Mucosa of stomach (tissue), 1 donor: ENCODE results near the gene STK39.
A peak's percentile ranks its signal among the peaks of the same experiment; 100 is the strongest.

Experiments
- H3K27me3 ChIP-seq: one replicate; pipeline ENCODE4 v1.7.0; 2013; ENCODE audit warnings: mild to moderate bottlenecking, low read length; ENCODE audit not compliant: control insufficient read depth, insufficient read depth
- H3K36me3 ChIP-seq: one replicate; pipeline ENCODE4 v1.7.0; 2013; ENCODE audit warnings: low read length; ENCODE audit not compliant: control insufficient read depth, insufficient read depth
- H3K4me1 ChIP-seq: one replicate; pipeline ENCODE4 v1.7.0; 2013; ENCODE audit warnings: mild to moderate bottlenecking, low read length; ENCODE audit not compliant: control insufficient read depth, insufficient read depth
- H3K4me3 ChIP-seq: one replicate; pipeline ENCODE4 v1.7.0; 2013; ENCODE audit warnings: low read length
- H3K9ac ChIP-seq: one replicate; pipeline ENCODE4 v1.7.0; 2013; ENCODE audit warnings: mild to moderate bottlenecking, low read length, moderate library complexity
- H3K9me3 ChIP-seq: one replicate; pipeline ENCODE4 v1.7.0; 2013; ENCODE audit warnings: mild to moderate bottlenecking, low read length, moderate library complexity; ENCODE audit not compliant: control insufficient read depth
- donor health status: Pancreatic carcinoma.

The STK39 gene

GRCh38 chr2:168200930-168201583 lies 46.3 kb downstream of the STK39 start:
- no peak overlapping the region for H3K4me3 ChIP-seq
- peaks cover 71% of the 10 kb centered on the region for H3K4me1 ChIP-seq
- H3K27me3 ChIP-seq: no peaks in the 10 kb centered on the region
- H3K9me3 ChIP-seq: no peaks in the 10 kb centered on the region
- no peaks in the 10 kb centered on the region for H3K36me3 ChIP-seq
- no peak overlapping the region for H3K9ac ChIP-seq

GRCh38 chr2:168198476-168199207 lies 48.8 kb downstream of the STK39 start:
- Histone ChIP-seq H3K9ac (no peak overlapping the region), H3K4me3 (no peak overlapping the region), H3K9me3 (no peaks in the 10 kb centered on the region), H3K36me3 (no peaks in the 10 kb centered on the region), H3K27me3 (no peaks in the 10 kb centered on the region), H3K4me1 (peaks cover 75% of the 10 kb centered on the region)

GRCh38 chr2:168196764-168197180 lies 50.6 kb downstream of the STK39 start:
- Histone ChIP-seq H3K36me3 (no peaks in the 10 kb centered on the region), H3K4me1 (peaks cover 78% of the 10 kb centered on the region), H3K4me3 (no peak overlapping the region), H3K9me3 (no peaks in the 10 kb centered on the region), H3K9ac (peak overlapping the region; percentile 58), H3K27me3 (no peaks in the 10 kb centered on the region)

GRCh38 chr2:168194784-168195522 lies 52.4 kb downstream of the STK39 start:
- H3K4me3 ChIP-seq: no peak overlapping the region
- no peaks in the 10 kb centered on the region for H3K9me3 ChIP-seq
- H3K27me3 ChIP-seq: no peaks in the 10 kb centered on the region
- peaks cover 83% of the 10 kb centered on the region for H3K4me1 ChIP-seq
- no peak overlapping the region for H3K9ac ChIP-seq
- no peaks in the 10 kb centered on the region for H3K36me3 ChIP-seq

GRCh38 chr2:168192839-168193616 lies 54.4 kb downstream of the STK39 start:
- no peaks in the 10 kb centered on the region for H3K9me3 ChIP-seq
- H3K27me3 ChIP-seq: no peaks in the 10 kb centered on the region
- H3K4me3 ChIP-seq: no peak overlapping the region
- H3K9ac ChIP-seq: peak overlapping the region; percentile 3
- no peaks in the 10 kb centered on the region for H3K36me3 ChIP-seq
- peaks cover 78% of the 10 kb centered on the region for H3K4me1 ChIP-seq

GRCh38 chr2:168191955-168192785 lies 55.2 kb downstream of the STK39 start:
- H3K4me3 ChIP-seq: no peak overlapping the region
- no peaks in the 10 kb centered on the region for H3K36me3 ChIP-seq
- H3K27me3 ChIP-seq: no peaks in the 10 kb centered on the region
- H3K4me1 ChIP-seq: peaks cover 74% of the 10 kb centered on the region
- no peaks in the 10 kb centered on the region for H3K9me3 ChIP-seq
- peak overlapping the region; percentile 3 for H3K9ac ChIP-seq

GRCh38 chr2:168190590-168191336 lies 56.6 kb downstream of the STK39 start:
- Histone ChIP-seq H3K4me1 (peaks cover 71% of the 10 kb centered on the region), H3K9me3 (no peaks in the 10 kb centered on the region), H3K9ac (peak overlapping the region; percentile 12), H3K27me3 (no peaks in the 10 kb centered on the region), H3K4me3 (no peak overlapping the region), H3K36me3 (no peaks in the 10 kb centered on the region)

GRCh38 chr2:168189835-168190569 lies 57.4 kb downstream of the STK39 start:
- H3K9ac ChIP-seq: peak overlapping the region; percentile 12
- no peak overlapping the region for H3K4me3 ChIP-seq
- no peaks in the 10 kb centered on the region for H3K36me3 ChIP-seq
- H3K27me3 ChIP-seq: no peaks in the 10 kb centered on the region
- no peaks in the 10 kb centered on the region for H3K9me3 ChIP-seq
- H3K4me1 ChIP-seq: peaks cover 71% of the 10 kb centered on the region

GRCh38 chr2:168188002-168188401 lies 59.4 kb downstream of the STK39 start:
- Histone ChIP-seq H3K9me3 (no peaks in the 10 kb centered on the region), H3K36me3 (no peaks in the 10 kb centered on the region), H3K9ac (no peak overlapping the region), H3K27me3 (no peaks in the 10 kb centered on the region), H3K4me3 (no peak overlapping the region), H3K4me1 (peaks cover 75% of the 10 kb centered on the region)

- Histone ChIP-seq H3K9ac (no peak overlapping the region), H3K27me3 (no peaks in the 10 kb centered on the region), H3K4me1 (peaks cover 72% of the 10 kb centered on the region), H3K9me3 (no peaks in the 10 kb centered on the region), H3K36me3 (no peaks in the 10 kb centered on the region), H3K4me3 (no peak overlapping the region)
These were observed 60.9 kb downstream of the STK39 start for GRCh38 chr2:168186452-168186851.
